Peyer's patch (tissue), 4 donors: Measurements from ENCODE around the gene GSTCD.

ENCODE experiments used
- CTCF ChIP-seq, 6 experiments: fragments of 450-650 bp in 4 of 6; fragments of 200-600 bp in 2 of 6; sonication (generic) in 1 of 6; IDR thresholded peaks; one replicate each; pipeline ENCODE4 v1.5.1; 2017 to 2019; ENCODE audit warnings: antibody characterized with exemption in 6 of 6, mild to moderate bottlenecking in 3 of 6, moderate library complexity in 1 of 6
- POLR2A ChIP-seq, 2 donors: fragments of 450-650 bp; IDR thresholded peaks; one replicate each; pipeline ENCODE4 v1.5.1; 2017; ENCODE audit warnings: antibody characterized with exemption in 2 of 2, mild to moderate bottlenecking in 2 of 2, moderate library complexity in 2 of 2

- TF ChIP-seq CTCF (IDR thresholded peaks at IDR 0.05) (no peak), POLR2A (IDR thresholded peaks at IDR 0.05) (no peak)
These were observed 178.9 kb downstream of the GSTCD start for GRCh38 chr4:105887508-105887907.
